ENCODE measurements around the gene PIK3R2.

- TF ChIP-seq CTCF (IDR thresholded peaks at IDR 0.05; ENCODE audit: low read length) (no peak), EZH2 (IDR thresholded peaks at IDR 0.05; ENCODE audit: borderline replicate concordance, low read length) (no peak)
Measured at GRCh38 chr19:18155095-18156087, 2.4 kb downstream of the PIK3R2 start.

All from OCI-LY1 (cell line).